ENCODE results near the gene BATF2. TPM values are rescaled to one million over a fixed set of nuclear protein-coding genes. Genes with fewer than 3 reads are reported as not detected.
A peak's percentile ranks its signal among the peaks of the same experiment; 100 is the strongest.
"Not testable (repeated sequence)": the region's sequence is repeated elsewhere in the genome, so short reads cannot be mapped to it uniquely, and the experiment has no call there.

BATF2 gene
- total and polyA plus RNA-seq, 3 experiments from 2014 or later, result 0.11 TPM; not detected in 2

- H3K36me3 Mint-ChIP-seq, result no peaks in the 10 kb centered on the region
These were observed 453 bp downstream of the BATF2 start for GRCh38 chr11:64996327-64996709.

GRCh38 chr11:64994318-64994717 is 2.5 kb downstream of the BATF2 start:
- Mint-ChIP-seq H3K4me3 (no peak overlapping the region), H3K4me1 (peaks cover 9 to 19% (median 14%) of the 10 kb centered on the region in 3 donors), H3K27ac (peak overlapping the region in 1 of 8 donors; percentile 22), H3K27me3 (peaks cover 0 to 6% of the 10 kb centered on the region in 2 donors), H3K9me3 (no peaks in the 10 kb centered on the region), H3K36me3 (no peaks in the 10 kb centered on the region)
- Histone ChIP-seq H3K27ac (ENCODE audit: low read depth, low read length) (no peak overlapping the region), H3K36me3 (ENCODE audit: insufficient read depth, low read length) (no peaks in the 10 kb centered on the region), H3K27me3 (ENCODE audit: insufficient read depth, low read length, poor library complexity, severe bottlenecking) (no peaks in the 10 kb centered on the region), H3K9me3 (ENCODE audit: low read length) (no peaks in the 10 kb centered on the region), H3K4me1 (ENCODE audit: insufficient read depth, low read length) (peaks cover 16% of the 10 kb centered on the region), H3K4me3 (ENCODE audit: low read length) (no peak overlapping the region)
- POLR2A ChIA-PET, result no interaction called here
- DNase-seq, result no peak
- CTCF ChIA-PET, result no interaction called here

More at GRCh38 chr11:64996327-64996709, 453 bp downstream of the BATF2 start:
- peaks cover 0 to 7% of the 10 kb centered on the region in 2 donors for H3K27me3 Mint-ChIP-seq
- no peaks in the 10 kb centered on the region for H3K9me3 ChIP-seq (ENCODE audit: low read length)
- H3K27ac ChIP-seq (ENCODE audit: low read depth, low read length), result peak overlapping the region; percentile 35
- H3K9me3 Mint-ChIP-seq, result no peaks in the 10 kb centered on the region
- no peak overlapping the region for H3K4me3 Mint-ChIP-seq
- H3K27me3 ChIP-seq (ENCODE audit: insufficient read depth, low read length, poor library complexity, severe bottlenecking), result no peaks in the 10 kb centered on the region
- no peak for DNase-seq
- ChIA-PET CTCF (interaction anchor here (1.7 kb wide), 1 partner anchor 17 kb away, joined by 5 read pairs; no protein-coding TSS in a partner anchor), POLR2A (interaction anchor here (0.7 kb wide), 1 partner anchor 17 kb away, joined by 3 read pairs; no protein-coding TSS in a partner anchor)
- H3K36me3 ChIP-seq (ENCODE audit: insufficient read depth, low read length), result no peaks in the 10 kb centered on the region
- H3K4me1 ChIP-seq (ENCODE audit: insufficient read depth, low read length), result peaks cover 9% of the 10 kb centered on the region
- no peak overlapping the region for H3K4me3 ChIP-seq (ENCODE audit: low read length)
- peak overlapping the region in 1 of 8 donors; percentile 29 for H3K27ac Mint-ChIP-seq
- H3K4me1 Mint-ChIP-seq, result peaks cover 5 to 12% (median 6%) of the 10 kb centered on the region in 3 donors

- DNase-seq, result no peak
- no peaks in the 10 kb centered on the region for H3K36me3 ChIP-seq (ENCODE audit: insufficient read depth, low read length)
- no peaks in the 10 kb centered on the region for H3K27me3 ChIP-seq (ENCODE audit: insufficient read depth, low read length, poor library complexity, severe bottlenecking)
- Mint-ChIP-seq H3K27ac (peak overlapping the region in 3 of 8 donors; percentile 5 to 79 (median 14)), H3K9me3 (no peaks in the 10 kb centered on the region), H3K36me3 (no peaks in the 10 kb centered on the region), H3K27me3 (peaks cover 3 to 12% of the 10 kb centered on the region in 2 donors), H3K4me3 (peak overlapping the region in 2 of 7 donors; percentile 17 to 33), H3K4me1 (peaks cover 5 to 8% (median 7%) of the 10 kb centered on the region in 3 donors)
- no peaks in the 10 kb centered on the region for H3K9me3 ChIP-seq (ENCODE audit: low read length)
- POLR2A ChIA-PET, result no interaction called here
- peaks cover 7% of the 10 kb centered on the region for H3K4me1 ChIP-seq (ENCODE audit: insufficient read depth, low read length)
- no peak overlapping the region for H3K4me3 ChIP-seq (ENCODE audit: low read length)
- CTCF ChIA-PET, result no interaction called here
- H3K27ac ChIP-seq (ENCODE audit: low read depth, low read length), result peak overlapping the region; percentile 16
These were observed 6.4 kb downstream of the BATF2 start for GRCh38 chr11:64990222-64990923.

GRCh38 chr11:64989416-64989815 is 7.4 kb downstream of the BATF2 start:
- Histone ChIP-seq H3K9me3 (ENCODE audit: low read length) (no peaks in the 10 kb centered on the region), H3K4me1 (ENCODE audit: insufficient read depth, low read length) (peaks cover 7% of the 10 kb centered on the region), H3K27me3 (ENCODE audit: insufficient read depth, low read length, poor library complexity, severe bottlenecking) (no peaks in the 10 kb centered on the region), H3K4me3 (ENCODE audit: low read length) (no peak overlapping the region), H3K27ac (ENCODE audit: low read depth, low read length) (no peak overlapping the region), H3K36me3 (ENCODE audit: insufficient read depth, low read length) (no peaks in the 10 kb centered on the region)
- Mint-ChIP-seq H3K27ac (peak overlapping the region in 2 of 8 donors; percentile 11 to 50), H3K36me3 (no peaks in the 10 kb centered on the region), H3K4me3 (no peak overlapping the region), H3K9me3 (no peaks in the 10 kb centered on the region), H3K4me1 (peaks cover 5 to 8% (median 7%) of the 10 kb centered on the region in 3 donors), H3K27me3 (peaks cover 7 to 13% of the 10 kb centered on the region in 2 donors)
- POLR2A ChIA-PET, result no interaction called here
- no peak for DNase-seq
- CTCF ChIA-PET, result no interaction called here

- peaks cover 5 to 8% (median 7%) of the 10 kb centered on the region in 3 donors for H3K4me1 Mint-ChIP-seq
- DNase-seq, result no peak
- H3K9me3 Mint-ChIP-seq, result no peaks in the 10 kb centered on the region
- peak overlapping the region in 1 of 8 donors; percentile 54 for H3K27ac Mint-ChIP-seq
- Histone ChIP-seq H3K9me3 (ENCODE audit: low read length) (no peaks in the 10 kb centered on the region), H3K4me1 (ENCODE audit: insufficient read depth, low read length) (peaks cover 7% of the 10 kb centered on the region), H3K36me3 (ENCODE audit: insufficient read depth, low read length) (no peaks in the 10 kb centered on the region), H3K4me3 (ENCODE audit: low read length) (no peak overlapping the region), H3K27ac (ENCODE audit: low read depth, low read length) (no peak overlapping the region), H3K27me3 (ENCODE audit: insufficient read depth, low read length, poor library complexity, severe bottlenecking) (no peaks in the 10 kb centered on the region)
- peak overlapping the region in 1 of 7 donors; percentile 6 for H3K4me3 Mint-ChIP-seq
- ChIA-PET CTCF (interaction anchor here (0.7 kb wide), 1 partner anchor 25 kb away, joined by 3 read pairs; no protein-coding TSS in a partner anchor), POLR2A (no interaction called here)
- peaks cover 7 to 12% of the 10 kb centered on the region in 2 donors for H3K27me3 Mint-ChIP-seq
- H3K36me3 Mint-ChIP-seq, result no peaks in the 10 kb centered on the region
These were observed 8.5 kb downstream of the BATF2 start for GRCh38 chr11:64987998-64988854.

- H3K4me1 ChIP-seq (ENCODE audit: insufficient read depth, low read length); CTCF ChIA-PET; H3K4me3 Mint-ChIP-seq; H3K36me3 ChIP-seq (ENCODE audit: insufficient read depth, low read length); H3K4me1 Mint-ChIP-seq; H3K9me3 Mint-ChIP-seq; H3K27ac Mint-ChIP-seq; H3K4me3 ChIP-seq (ENCODE audit: low read length); H3K36me3 Mint-ChIP-seq; H3K27me3 ChIP-seq (ENCODE audit: insufficient read depth, low read length, poor library complexity, severe bottlenecking); H3K27ac ChIP-seq (ENCODE audit: low read depth, low read length); H3K9me3 ChIP-seq (ENCODE audit: low read length); DNase-seq: not testable (repeated sequence)
- peaks cover 7 to 12% of the 10 kb centered on the region in 2 donors for H3K27me3 Mint-ChIP-seq
- POLR2A ChIA-PET, result interaction anchor here (0.5 kb wide), 1 partner anchor 83 kb away, joined by 3 read pairs; no protein-coding TSS in a partner anchor
These were observed 13.4 kb downstream of the BATF2 start for GRCh38 chr11:64983339-64983738.

- CTCF ChIA-PET, result no interaction called here
- no peak overlapping the region for H3K4me3 ChIP-seq (ENCODE audit: low read length)
- no peaks in the 10 kb centered on the region for H3K36me3 ChIP-seq (ENCODE audit: insufficient read depth, low read length)
- H3K27me3 ChIP-seq (ENCODE audit: insufficient read depth, low read length, poor library complexity, severe bottlenecking), result no peaks in the 10 kb centered on the region
- H3K4me1 ChIP-seq (ENCODE audit: insufficient read depth, low read length), result peaks cover 5% of the 10 kb centered on the region
- Mint-ChIP-seq H3K4me3 (no peak overlapping the region), H3K9me3 (no peaks in the 10 kb centered on the region), H3K4me1 (peaks cover 1 to 9% (median 3%) of the 10 kb centered on the region in 3 donors), H3K27ac (no peak overlapping the region), H3K27me3 (no peaks in the 10 kb centered on the region), H3K36me3 (no peaks in the 10 kb centered on the region)
- no peak overlapping the region for H3K27ac ChIP-seq (ENCODE audit: low read depth, low read length)
- POLR2A ChIA-PET, result no interaction called here
- no peaks in the 10 kb centered on the region for H3K9me3 ChIP-seq (ENCODE audit: low read length)
- no peak for DNase-seq
These were observed 20.1 kb downstream of the BATF2 start for GRCh38 chr11:64976651-64977050.

GRCh38 chr11:64974124-64974523 is 22.6 kb downstream of the BATF2 start:
- Mint-ChIP-seq H3K9me3 (no peaks in the 10 kb centered on the region), H3K4me3 (no peak overlapping the region), H3K27me3 (peaks cover 5 to 6% of the 10 kb centered on the region in 2 donors), H3K4me1 (peaks cover 3 to 14% (median 9%) of the 10 kb centered on the region in 3 donors), H3K27ac (no peak overlapping the region), H3K36me3 (no peaks in the 10 kb centered on the region)
- POLR2A ChIA-PET, result no interaction called here
- no peaks in the 10 kb centered on the region for H3K9me3 ChIP-seq (ENCODE audit: low read length)
- no peaks in the 10 kb centered on the region for H3K36me3 ChIP-seq (ENCODE audit: insufficient read depth, low read length)
- no peak for DNase-seq
- H3K27me3 ChIP-seq (ENCODE audit: insufficient read depth, low read length, poor library complexity, severe bottlenecking), result no peaks in the 10 kb centered on the region
- peaks cover 5% of the 10 kb centered on the region for H3K4me1 ChIP-seq (ENCODE audit: insufficient read depth, low read length)
- no peak overlapping the region for H3K4me3 ChIP-seq (ENCODE audit: low read length)
- CTCF ChIA-PET, result no interaction called here
- no peak overlapping the region for H3K27ac ChIP-seq (ENCODE audit: low read depth, low read length)

Measured in CD8-positive, alpha-beta memory T cell (primary cell).